MCF 10A (cell line): ENCODE data around the gene POP7. TPM values are rescaled to one million over a fixed set of nuclear protein-coding genes. Genes with fewer than 3 reads are reported as not detected.
"Not testable (repeated sequence)": the region's sequence is repeated elsewhere in the genome, so short reads cannot be mapped to it uniquely, and the experiment has no call there.

ENCODE experiments used
- BruUV-seq: library from RNA; stranded (reverse); fragments of 400-500 nt; replicated peaks from 2 replicates; lab custom pipeline; 2021; lab: Mats Ljungman, UMichigan
- CTCF ChIA-PET: fragments of 300-600 bp; sonication (Branson Sonifier 250); formaldehyde crosslinking; extraction: SDS; loops from one replicate; lab custom pipeline; 2021; ENCODE audit warnings: antibody characterized with exemption, inconsistent platforms; lab: Yijun Ruan, JAX
- POLR2A ChIA-PET: fragments of 300-600, 350-650 bp; sonication (Branson Sonifier 250); formaldehyde crosslinking; extraction: SDS; loops from one replicate; lab custom pipeline; 2020; ENCODE audit warnings: antibody characterized with exemption, inconsistent platforms; lab: Yijun Ruan, JAX
- DNase-seq: peaks from one replicate; pipeline ENCODE4 v3.0.0-alpha.2; 2018; ENCODE audit not compliant: unreplicated experiment
- H3K27ac Mint-ChIP-seq: one replicate; pipeline ENCODE4 v1.8.0; 2022; ENCODE audit warnings: mild to moderate bottlenecking, low read depth, mixed read lengths; ENCODE audit not compliant: unreplicated experiment
- H3K27me3 Mint-ChIP-seq: one replicate; pipeline ENCODE4 v1.8.0; 2022; ENCODE audit warnings: mixed read lengths; ENCODE audit not compliant: insufficient read depth, unreplicated experiment
- H3K36me3 Mint-ChIP-seq: one replicate; pipeline ENCODE4 v1.8.0; 2022; ENCODE audit warnings: mild to moderate bottlenecking, moderate library complexity, mixed read lengths; ENCODE audit not compliant: insufficient read depth, unreplicated experiment
- H3K4me1 Mint-ChIP-seq: one replicate; pipeline ENCODE4 v1.8.0; 2022; ENCODE audit warnings: mixed read lengths; ENCODE audit not compliant: insufficient read depth, unreplicated experiment
- H3K4me3 Mint-ChIP-seq: one replicate; pipeline ENCODE4 v1.8.0; 2022; ENCODE audit warnings: mild to moderate bottlenecking, moderate library complexity, mixed read lengths; ENCODE audit not compliant: unreplicated experiment
- H3K9me3 Mint-ChIP-seq: one replicate; pipeline ENCODE4 v1.8.0; 2022; ENCODE audit warnings: mixed read lengths; ENCODE audit not compliant: unreplicated experiment
- CTCF ChIP-seq: fragments of 200-600 bp; IDR thresholded peaks from one replicate; pipeline ENCODE4 v1.8.0; 2022; ENCODE audit warnings: antibody characterized with exemption, mild to moderate bottlenecking; ENCODE audit not compliant: unreplicated experiment
- intact Hi-C: fragments of 100-400 bp; cut with micrococcal nuclease; formaldehyde crosslinking; loops from 2 replicates; pipeline ENCODE4 v1.14.1; 2022
- total RNA-seq: library from RNA; stranded (reverse); gene quantifications from 2 replicates; pipeline ENCODE4 v1.2.3, GENCODE V29; 2022

POP7 gene
- total RNA-seq, 1 experiment from 2014 or later = 59.2 TPM

- DNase-seq = no peak
- H3K9me3 Mint-ChIP-seq = no peaks in the 10 kb centered on the region
- no TSS peak for BruUV-seq
- no peaks in the 10 kb centered on the region for H3K27me3 Mint-ChIP-seq
- H3K27ac Mint-ChIP-seq = no peak overlapping the region
- ChIA-PET POLR2A (interaction anchor here (0.7 to 0.8 kb wide), 2 partner anchors 10 to 55 kb away, joined by 3 read pairs; partner anchors contain the start of gene MOSPD3), CTCF (interaction anchor here (0.8 to 1.0 kb wide), 2 partner anchors 9 to 102 kb away, joined by 3 to 4 read pairs; no protein-coding TSS in a partner anchor)
- peaks cover 6% of the 10 kb centered on the region for H3K4me1 Mint-ChIP-seq
- no peak overlapping the region for H3K4me3 Mint-ChIP-seq
- TF ChIP-seq CTCF = no peak
- no peaks in the 10 kb centered on the region for H3K36me3 Mint-ChIP-seq
- intact Hi-C loops = no loop called here
Observed at GRCh38 chr7:100667331-100668068, 38.4 kb upstream of the POP7 start.

GRCh38 chr7:100668069-100668449 lies 37.9 kb upstream of the POP7 start:
- TF ChIP-seq CTCF = no peak
- no TSS peak for BruUV-seq
- H3K36me3 Mint-ChIP-seq = no peaks in the 10 kb centered on the region
- peaks cover 6% of the 10 kb centered on the region for H3K4me1 Mint-ChIP-seq
- no peak overlapping the region for H3K4me3 Mint-ChIP-seq
- POLR2A ChIA-PET = interaction anchor here (0.8 kb wide), 1 partner anchor 56 kb away, joined by 3 read pairs; the partner anchor contains the start of gene MOSPD3
- H3K27me3 Mint-ChIP-seq = no peaks in the 10 kb centered on the region
- no peaks in the 10 kb centered on the region for H3K9me3 Mint-ChIP-seq
- intact Hi-C loops = no loop called here
- DNase-seq = no peak
- CTCF ChIA-PET = interaction anchor here (0.8 kb wide), 1 partner anchor 10 kb away, joined by 3 read pairs; no protein-coding TSS in a partner anchor
- H3K27ac Mint-ChIP-seq = no peak overlapping the region

- intact Hi-C loops, CTCF ChIA-PET, H3K9me3 Mint-ChIP-seq, H3K4me1 Mint-ChIP-seq, H3K27me3 Mint-ChIP-seq, POLR2A ChIA-PET, H3K4me3 Mint-ChIP-seq, DNase-seq, H3K36me3 Mint-ChIP-seq, H3K27ac Mint-ChIP-seq, BruUV-seq: not testable (repeated sequence)
Observed at GRCh38 chr7:100669106-100669505, 36.8 kb upstream of the POP7 start.

GRCh38 chr7:100670074-100670473 lies 35.8 kb upstream of the POP7 start:
- no TSS peak for BruUV-seq
- no peaks in the 10 kb centered on the region for H3K27me3 Mint-ChIP-seq
- CTCF ChIA-PET = interaction anchor here (0.7 to 1.2 kb wide), 2 partner anchors 35 to 111 kb away, joined by 3 to 4 read pairs; no protein-coding TSS in a partner anchor

More at GRCh38 chr7:100670074-100670473, 35.8 kb upstream of the POP7 start:
- H3K4me3 Mint-ChIP-seq = no peak overlapping the region
- POLR2A ChIA-PET = interaction anchor here (0.6 kb wide), 1 partner anchor 10 kb away, joined by 4 read pairs; no protein-coding TSS in a partner anchor
- H3K4me1 Mint-ChIP-seq = peaks cover 6% of the 10 kb centered on the region
- no peak for DNase-seq
- no peaks in the 10 kb centered on the region for H3K36me3 Mint-ChIP-seq
- intact Hi-C loops = loop anchor here (5.0 kb wide), 2 partner anchors 43 to 193 kb away; partner anchors contain the start of gene TSC22D4
- no peaks in the 10 kb centered on the region for H3K9me3 Mint-ChIP-seq
- no peak for TF ChIP-seq CTCF
- no peak overlapping the region for H3K27ac Mint-ChIP-seq
